Mammary epithelial cell (primary cell): ENCODE measurements around the gene RNF183.

Experiments used
- CTCF ChIP-seq, 2 donors: IDR thresholded peaks in 1 of 2; conservative IDR thresholded peaks in 1 of 2; 2 replicates each; pipeline ENCODE4 v1.5.1; 2011 to 2012; ENCODE audit warnings: inconsistent platforms in 2 of 2, low read length in 2 of 2, mild to moderate bottlenecking in 2 of 2, control low read depth in 1 of 2, low read depth in 1 of 2; ENCODE audit not compliant: insufficient read depth in 1 of 2; ENCODE audit errors: extremely low read depth in 1 of 2
- EZH2 ChIP-seq: IDR thresholded peaks from 2 replicates; pipeline ENCODE4 v1.6.1; 2012; ENCODE audit warnings: low read length, inconsistent platforms, borderline replicate concordance

GRCh38 chr9:113313261-113313660, 10.1 kb upstream of the RNF183 start:
- TF ChIP-seq CTCF (conservative IDR thresholded peaks at IDR 0.05 in 1 of 2, IDR thresholded peaks at IDR 0.05 in 1 of 2; ENCODE audit: extremely low read depth in 1 of 2, insufficient read depth in 1 of 2, low read depth in 1 of 2, low read length in 2 of 2) = no peak
- no peak for TF ChIP-seq EZH2
